Dedifferentiated amniotic fluid mesenchymal stem cell (primary cell): ENCODE data around the gene PPM1M.

Source experiments
- DNase-seq: peaks from one replicate; pipeline ENCODE4 v3.0.0-alpha.2; 2016; ENCODE audit errors: extremely low spot score

The PPM1M gene

GRCh38 chr3:52245322-52246263 lies at the start of gene PPM1M:
TSS of gene PPM1M (plus strand) at chr3:52245759. CDS start at chr3:52245825, 66 bp downstream.
- peak; percentile 17 for DNase-seq

GRCh38 chr3:52195823-52196331 lies 49.7 kb upstream of the PPM1M start:
- no peak for DNase-seq

GRCh38 chr3:52196977-52197376 lies 48.6 kb upstream of the PPM1M start:
- DNase-seq: no peak

- DNase-seq: no peak
These were observed 48.1 kb upstream of the PPM1M start for GRCh38 chr3:52197499-52197841.

GRCh38 chr3:52197842-52198625 lies 47.5 kb upstream of the PPM1M start, which contains the start of gene ALAS1:
TSS of gene ALAS1 (plus strand) at chr3:52198160. CDS start at chr3:52199242, 1,082 bp downstream.
- peak; percentile 70 for DNase-seq

- DNase-seq: no peak
These were observed 46.6 kb upstream of the PPM1M start for GRCh38 chr3:52198643-52199608.

GRCh38 chr3:52200981-52201679 lies 44.4 kb upstream of the PPM1M start:
- DNase-seq: no peak

GRCh38 chr3:52202384-52203077 lies 43.0 kb upstream of the PPM1M start:
- no peak for DNase-seq

- DNase-seq: no peak
These were observed 41.9 kb upstream of the PPM1M start for GRCh38 chr3:52203701-52204100.

GRCh38 chr3:52204337-52205073 lies 41.1 kb upstream of the PPM1M start:
- no peak for DNase-seq

- no peak for DNase-seq
These were observed 39.7 kb upstream of the PPM1M start for GRCh38 chr3:52205727-52206372.

- DNase-seq: no peak
These were observed 37.0 kb upstream of the PPM1M start for GRCh38 chr3:52208556-52208955.

- no peak for DNase-seq
These were observed 35.5 kb upstream of the PPM1M start for GRCh38 chr3:52210037-52210436.

- DNase-seq: no peak
These were observed 35.0 kb upstream of the PPM1M start for GRCh38 chr3:52210550-52211046.

- no peak for DNase-seq
These were observed 34.2 kb upstream of the PPM1M start for GRCh38 chr3:52211268-52211891.

GRCh38 chr3:52213005-52213404 lies 32.6 kb upstream of the PPM1M start:
- no peak for DNase-seq

- DNase-seq: no peak
These were observed 31.7 kb upstream of the PPM1M start for GRCh38 chr3:52213901-52214300.

GRCh38 chr3:52215351-52215750 lies 30.2 kb upstream of the PPM1M start:
- no peak for DNase-seq
